ENCODE results near the gene MTRFR.

Gene MTRFR

DNA sequence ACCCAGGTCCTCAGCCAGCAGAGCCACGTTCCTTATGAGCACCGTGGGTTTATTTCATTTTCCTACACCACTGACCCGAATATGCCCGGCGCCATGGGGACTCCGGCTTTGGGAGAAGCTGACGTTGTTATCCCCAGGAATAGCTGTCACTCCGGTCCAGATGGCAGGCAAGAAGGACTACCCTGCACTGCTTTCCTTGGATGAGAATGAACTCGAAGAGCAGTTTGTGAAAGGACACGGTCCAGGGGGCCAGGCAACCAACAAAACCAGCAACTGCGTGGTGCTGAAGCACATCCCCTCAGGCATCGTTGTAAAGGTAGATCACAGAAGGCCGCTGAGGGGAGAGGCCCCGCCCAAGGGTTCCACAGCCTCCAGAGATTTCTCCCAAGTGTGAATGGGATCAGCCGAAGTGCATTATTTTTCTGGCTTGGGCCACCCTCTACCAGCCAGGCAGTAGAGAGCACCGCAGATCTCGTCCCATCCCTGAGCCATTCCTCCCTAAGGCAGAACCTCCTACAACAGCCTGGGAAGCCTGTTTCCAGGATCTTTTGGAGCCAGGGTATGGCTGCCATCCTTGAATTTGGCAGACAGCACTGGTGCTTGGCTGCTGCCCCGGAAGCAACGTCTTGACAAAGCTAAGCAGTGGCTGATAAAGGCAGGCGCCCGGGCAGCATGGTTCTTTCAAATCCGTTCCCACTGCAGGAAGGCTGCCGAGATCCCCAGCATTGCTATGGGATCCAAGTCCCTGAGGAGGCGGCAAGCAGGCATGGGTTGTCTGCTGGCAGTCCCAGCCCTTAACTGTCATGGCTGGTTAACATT lies 20.6 kb downstream of the MTRFR start:
- TF ChIP-seq, protein P1, sequence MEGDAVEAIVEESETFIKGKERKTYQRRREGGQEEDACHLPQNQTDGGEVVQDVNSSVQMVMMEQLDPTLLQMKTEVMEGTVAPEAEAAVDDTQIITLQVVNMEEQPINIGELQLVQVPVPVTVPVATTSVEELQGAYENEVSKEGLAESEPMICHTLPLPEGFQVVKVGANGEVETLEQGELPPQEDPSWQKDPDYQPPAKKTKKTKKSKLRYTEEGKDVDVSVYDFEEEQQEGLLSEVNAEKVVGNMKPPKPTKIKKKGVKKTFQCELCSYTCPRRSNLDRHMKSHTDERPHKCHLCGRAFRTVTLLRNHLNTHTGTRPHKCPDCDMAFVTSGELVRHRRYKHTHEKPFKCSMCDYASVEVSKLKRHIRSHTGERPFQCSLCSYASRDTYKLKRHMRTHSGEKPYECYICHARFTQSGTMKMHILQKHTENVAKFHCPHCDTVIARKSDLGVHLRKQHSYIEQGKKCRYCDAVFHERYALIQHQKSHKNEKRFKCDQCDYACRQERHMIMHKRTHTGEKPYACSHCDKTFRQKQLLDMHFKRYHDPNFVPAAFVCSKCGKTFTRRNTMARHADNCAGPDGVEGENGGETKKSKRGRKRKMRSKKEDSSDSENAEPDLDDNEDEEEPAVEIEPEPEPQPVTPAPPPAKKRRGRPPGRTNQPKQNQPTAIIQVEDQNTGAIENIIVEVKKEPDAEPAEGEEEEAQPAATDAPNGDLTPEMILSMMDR (IDR thresholded peaks at IDR 0.05; ENCODE audit: low read depth, low read length): no peak
- Histone ChIP-seq H3K36me3 (peaks cover 75% of the 10 kb centered on the region), H3K27me3 (ENCODE audit: insufficient read depth, low read depth, severe bottlenecking) (no peaks in the 10 kb centered on the region), H3K4me3 (ENCODE audit: low read depth, low read length) (no peak overlapping the region), H3K9me3 (ENCODE audit: severe bottlenecking) (peaks cover 8% of the 10 kb centered on the region), H3K27ac (peak overlapping the region; percentile 75)
- peak; percentile 46 for DNase-seq

DNA sequence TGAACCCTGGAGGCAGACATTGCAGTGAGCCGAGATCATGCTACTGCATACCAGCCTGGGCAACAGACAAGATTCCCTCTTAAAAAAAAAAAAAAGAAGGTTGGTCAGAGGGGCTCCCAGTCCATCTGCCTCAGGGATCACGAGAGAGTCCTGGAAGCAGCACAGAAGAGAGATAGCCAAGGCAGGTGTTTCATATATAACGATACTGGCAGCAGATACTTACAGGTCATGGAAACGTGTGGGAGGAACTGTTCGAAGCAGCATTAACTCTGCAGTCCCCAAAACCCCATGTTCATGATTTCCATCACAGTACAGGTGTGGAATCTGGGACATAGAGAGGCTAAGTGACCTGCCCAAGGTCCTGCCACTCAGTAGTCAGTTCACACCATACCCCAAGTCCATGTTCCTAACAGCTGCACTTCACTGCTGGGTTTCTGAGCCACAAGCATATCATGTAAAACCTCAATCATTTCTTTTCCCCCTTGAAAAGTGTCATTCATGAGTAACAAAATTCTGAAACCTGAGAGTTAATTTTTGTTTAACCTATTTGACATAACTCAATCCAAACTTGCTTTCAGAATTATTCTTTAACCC lies 21.7 kb downstream of the MTRFR start:
- no peak overlapping the region for H3K27ac ChIP-seq
- H3K27me3 ChIP-seq (ENCODE audit: insufficient read depth, low read depth, severe bottlenecking): no peaks in the 10 kb centered on the region
- no peak overlapping the region for H3K4me3 ChIP-seq (ENCODE audit: low read depth, low read length)
- H3K9me3 ChIP-seq (ENCODE audit: severe bottlenecking): peaks cover 3% of the 10 kb centered on the region
- TF ChIP-seq, protein P1 (IDR thresholded peaks at IDR 0.05; ENCODE audit: low read depth, low read length): no peak
- no peak for DNase-seq
- peaks cover 78% of the 10 kb centered on the region for H3K36me3 ChIP-seq

DNA sequence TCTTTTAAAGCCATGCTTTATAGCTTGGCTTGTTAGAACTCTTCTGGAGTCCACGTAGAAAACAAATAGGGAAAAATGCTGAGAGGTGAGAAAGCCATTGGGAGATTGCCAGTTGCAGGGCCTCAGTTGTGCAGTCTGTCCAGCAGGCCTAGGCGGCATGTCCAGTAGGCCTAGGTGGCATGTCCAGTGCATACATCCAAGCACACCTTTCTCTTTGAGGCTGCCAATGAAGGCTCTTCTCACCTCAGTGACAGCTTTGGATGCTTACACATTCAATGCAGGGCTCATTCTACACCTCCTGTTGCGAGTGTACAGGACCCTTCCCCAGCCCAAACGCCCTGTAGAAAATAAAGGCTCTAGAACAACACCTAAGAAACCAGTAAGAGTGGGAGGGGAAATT lies 25.4 kb downstream of the MTRFR start:
- Histone ChIP-seq H3K4me3 (ENCODE audit: low read depth, low read length) (no peak overlapping the region), H3K9me3 (ENCODE audit: severe bottlenecking) (no peaks in the 10 kb centered on the region), H3K27ac (no peak overlapping the region), H3K27me3 (ENCODE audit: insufficient read depth, low read depth, severe bottlenecking) (no peaks in the 10 kb centered on the region), H3K36me3 (peaks cover 95% of the 10 kb centered on the region)
- TF ChIP-seq, protein P1 (IDR thresholded peaks at IDR 0.05; ENCODE audit: low read depth, low read length): no peak
- DNase-seq: no peak

DNA sequence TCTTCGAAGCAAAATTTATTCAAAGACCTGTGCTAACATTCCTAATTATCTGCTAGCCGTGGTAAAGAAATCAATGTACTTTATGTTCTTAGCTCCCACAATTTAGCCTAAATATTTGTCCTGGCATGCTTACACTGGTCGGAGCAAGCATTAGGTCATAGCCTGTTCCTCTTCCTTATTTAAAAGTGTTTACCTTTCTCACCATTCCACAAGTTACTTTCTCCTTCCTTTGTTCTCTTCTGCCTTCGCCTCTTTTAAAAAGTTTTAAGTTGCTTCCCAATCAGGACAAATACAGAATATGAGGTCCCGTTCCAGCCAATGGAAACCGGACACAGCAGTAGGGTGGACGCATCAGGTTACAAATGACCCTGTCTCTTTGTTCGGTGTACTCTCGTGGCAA lies 26.8 kb downstream of the MTRFR start:
- Histone ChIP-seq H3K27me3 (ENCODE audit: insufficient read depth, low read depth, severe bottlenecking) (no peaks in the 10 kb centered on the region), H3K36me3 (peaks cover 93% of the 10 kb centered on the region), H3K4me3 (ENCODE audit: low read depth, low read length) (no peak overlapping the region), H3K9me3 (ENCODE audit: severe bottlenecking) (no peaks in the 10 kb centered on the region), H3K27ac (no peak overlapping the region)
- no peak for DNase-seq
- TF ChIP-seq, protein P1 (IDR thresholded peaks at IDR 0.05; ENCODE audit: low read depth, low read length): no peak

DNA sequence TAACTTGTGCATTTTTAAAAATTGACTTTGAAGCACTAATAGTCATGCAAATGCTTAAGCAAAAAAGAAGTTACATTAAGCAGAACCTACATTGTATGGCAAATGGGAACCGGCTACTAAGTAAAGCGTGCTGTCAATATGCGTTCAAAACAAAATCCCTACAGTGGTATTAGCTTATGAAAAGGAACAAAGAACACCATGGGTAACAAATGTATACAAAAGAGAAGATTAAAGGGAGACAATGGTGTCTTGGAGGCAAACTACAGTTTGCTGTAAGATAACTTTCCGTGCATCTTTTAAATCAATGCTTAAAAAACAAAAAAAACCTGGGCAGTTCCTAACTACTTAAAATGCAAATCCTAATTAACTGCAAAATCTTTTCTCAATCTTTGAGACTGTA lies 28.0 kb downstream of the MTRFR start:
- H3K4me3 ChIP-seq (ENCODE audit: low read depth, low read length): no peak overlapping the region
- DNase-seq: no peak
- H3K36me3 ChIP-seq: peaks cover 86% of the 10 kb centered on the region
- no peaks in the 10 kb centered on the region for H3K27me3 ChIP-seq (ENCODE audit: insufficient read depth, low read depth, severe bottlenecking)
- TF ChIP-seq, protein P1 (IDR thresholded peaks at IDR 0.05; ENCODE audit: low read depth, low read length): no peak
- H3K27ac ChIP-seq: no peak overlapping the region
- no peaks in the 10 kb centered on the region for H3K9me3 ChIP-seq (ENCODE audit: severe bottlenecking)
